Suprapubic skin (tissue), 4 donors: ENCODE measurements around the gene USP11.

Experiments used
- EP300 ChIP-seq: sonication (generic); formaldehyde crosslinking; IDR thresholded peaks from one replicate; pipeline ENCODE4 v1.6.1; 2017; ENCODE audit warnings: antibody characterized with exemption
- POLR2A ChIP-seq, 2 donors: fragments of 450-650 bp; IDR thresholded peaks; one replicate each; pipeline ENCODE4 v1.6.1; 2017; ENCODE audit warnings: antibody characterized with exemption in 2 of 2, mild to moderate bottlenecking in 2 of 2, moderate library complexity in 2 of 2
- POLR2AphosphoS5 ChIP-seq, 3 donors: sonication (generic); formaldehyde crosslinking; IDR thresholded peaks; one replicate each; pipeline ENCODE4 v1.6.1; 2017; ENCODE audit warnings: antibody characterized with exemption in 3 of 3
- TF ChIP-seq, protein P1 (sequence below), 2 donors: fragments of 200-600 bp in 1 of 2; fragments of 450-650 bp in 1 of 2; sonication (generic) in 1 of 2; IDR thresholded peaks; one replicate each; pipeline ENCODE4 v1.5.1; 2016 to 2019; ENCODE audit warnings: antibody characterized with exemption in 2 of 2, mild to moderate bottlenecking in 1 of 2, moderate library complexity in 1 of 2

DNA sequence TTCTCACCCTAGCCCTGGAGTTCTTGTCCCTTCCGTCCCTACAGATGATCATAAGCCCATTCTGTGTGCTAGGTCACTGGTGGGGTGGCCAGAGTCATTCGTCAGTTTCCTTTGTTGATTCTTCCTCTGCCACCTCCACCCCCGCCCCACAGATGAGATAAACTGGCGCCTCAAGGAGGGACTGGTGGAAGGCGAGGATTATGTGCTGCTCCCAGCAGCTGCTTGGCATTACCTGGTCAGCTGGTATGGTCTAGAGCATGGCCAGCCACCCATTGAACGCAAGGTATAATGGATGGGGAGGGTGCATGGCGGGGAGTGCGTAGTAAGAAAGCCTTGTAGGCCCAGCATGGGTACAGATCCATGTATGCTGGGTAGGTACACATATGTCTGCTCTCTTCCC lies 6.4 kb downstream of the USP11 start:
- no peak for TF ChIP-seq POLR2AphosphoS5 (IDR thresholded peaks at IDR 0.05)
- TF ChIP-seq POLR2A (IDR thresholded peaks at IDR 0.05) = no peak
- TF ChIP-seq, protein P1, sequence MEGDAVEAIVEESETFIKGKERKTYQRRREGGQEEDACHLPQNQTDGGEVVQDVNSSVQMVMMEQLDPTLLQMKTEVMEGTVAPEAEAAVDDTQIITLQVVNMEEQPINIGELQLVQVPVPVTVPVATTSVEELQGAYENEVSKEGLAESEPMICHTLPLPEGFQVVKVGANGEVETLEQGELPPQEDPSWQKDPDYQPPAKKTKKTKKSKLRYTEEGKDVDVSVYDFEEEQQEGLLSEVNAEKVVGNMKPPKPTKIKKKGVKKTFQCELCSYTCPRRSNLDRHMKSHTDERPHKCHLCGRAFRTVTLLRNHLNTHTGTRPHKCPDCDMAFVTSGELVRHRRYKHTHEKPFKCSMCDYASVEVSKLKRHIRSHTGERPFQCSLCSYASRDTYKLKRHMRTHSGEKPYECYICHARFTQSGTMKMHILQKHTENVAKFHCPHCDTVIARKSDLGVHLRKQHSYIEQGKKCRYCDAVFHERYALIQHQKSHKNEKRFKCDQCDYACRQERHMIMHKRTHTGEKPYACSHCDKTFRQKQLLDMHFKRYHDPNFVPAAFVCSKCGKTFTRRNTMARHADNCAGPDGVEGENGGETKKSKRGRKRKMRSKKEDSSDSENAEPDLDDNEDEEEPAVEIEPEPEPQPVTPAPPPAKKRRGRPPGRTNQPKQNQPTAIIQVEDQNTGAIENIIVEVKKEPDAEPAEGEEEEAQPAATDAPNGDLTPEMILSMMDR (IDR thresholded peaks at IDR 0.05) = no peak
- TF ChIP-seq EP300 = no peak
